ENCODE results near the gene RNF11.

- TF ChIP-seq EZH2 (IDR thresholded peaks at IDR 0.05) (no peak), POLR2AphosphoS5 (IDR thresholded peaks at IDR 0.05; ENCODE audit: borderline replicate concordance, low read depth, low read length) (no peak), FOXP2 (optimal IDR thresholded peaks at IDR 0.05; ENCODE audit: control extremely low read depth, extremely low read length, insufficient read depth) (no peak)
Measured at GRCh38 chr1:51301152-51301843, 65.2 kb downstream of the RNF11 start.

Measured in SK-N-MC (cell line).